ENCODE data around the gene CCDC27. TPM values are rescaled to one million over a fixed set of nuclear protein-coding genes. Genes with fewer than 3 reads are reported as not detected.
A peak's percentile ranks its signal among the peaks of the same experiment; 100 is the strongest.

The CCDC27 gene
- total RNA-seq, 6 experiments from 2014 or later = not detected

DNA sequence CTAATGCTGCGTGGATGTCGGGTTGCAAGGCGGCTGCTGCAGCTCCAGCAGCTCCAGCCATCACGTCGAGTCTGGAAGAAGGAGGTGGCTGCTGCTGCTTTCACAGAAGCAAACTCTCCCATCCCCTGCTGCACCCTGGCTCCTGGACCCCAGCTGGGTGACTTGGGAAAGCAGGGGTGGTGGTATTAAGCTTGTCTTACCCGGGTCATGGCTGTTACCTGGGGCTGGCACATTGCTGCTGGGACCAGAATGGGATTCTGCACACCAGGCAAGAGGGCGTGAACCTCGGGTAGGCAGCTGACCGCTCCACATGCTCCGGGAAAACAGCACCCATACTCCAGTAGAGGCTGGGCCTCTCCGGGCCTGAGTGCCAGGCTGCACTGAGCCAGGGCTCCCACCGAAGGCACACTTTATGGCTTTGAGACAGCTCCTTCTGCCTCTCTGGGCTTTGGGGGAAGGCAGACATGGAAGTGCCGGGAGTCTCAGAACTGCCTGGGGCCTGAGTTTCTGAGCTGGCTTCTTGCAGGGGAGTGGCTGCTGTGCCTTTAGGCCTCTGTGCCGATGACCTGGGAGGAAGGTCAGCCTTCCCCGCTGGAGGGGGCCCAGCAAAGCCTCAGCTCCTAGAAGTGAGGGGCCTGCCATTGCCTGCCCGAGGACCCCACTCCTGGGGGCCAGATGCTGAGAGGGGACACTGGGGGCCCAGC is 21.5 kb downstream of the CCDC27 start:
- DNase-seq = peak in 1 of 3 donors; percentile 46
- ATAC-seq = no peak
- no peaks in the 10 kb centered on the region for H3K9me3 ChIP-seq
- peaks cover 0 to 1% (median 0%) of the 10 kb centered on the region in 4 donors for H3K36me3 ChIP-seq
- no peaks in the 10 kb centered on the region for H3K27me3 ChIP-seq
- peaks cover 0 to 33% (median 12%) of the 10 kb centered on the region in 4 donors for H3K4me1 ChIP-seq
- no peak for TF ChIP-seq POLR2A (IDR thresholded peaks at IDR 0.05)
- TF ChIP-seq, protein P1, sequence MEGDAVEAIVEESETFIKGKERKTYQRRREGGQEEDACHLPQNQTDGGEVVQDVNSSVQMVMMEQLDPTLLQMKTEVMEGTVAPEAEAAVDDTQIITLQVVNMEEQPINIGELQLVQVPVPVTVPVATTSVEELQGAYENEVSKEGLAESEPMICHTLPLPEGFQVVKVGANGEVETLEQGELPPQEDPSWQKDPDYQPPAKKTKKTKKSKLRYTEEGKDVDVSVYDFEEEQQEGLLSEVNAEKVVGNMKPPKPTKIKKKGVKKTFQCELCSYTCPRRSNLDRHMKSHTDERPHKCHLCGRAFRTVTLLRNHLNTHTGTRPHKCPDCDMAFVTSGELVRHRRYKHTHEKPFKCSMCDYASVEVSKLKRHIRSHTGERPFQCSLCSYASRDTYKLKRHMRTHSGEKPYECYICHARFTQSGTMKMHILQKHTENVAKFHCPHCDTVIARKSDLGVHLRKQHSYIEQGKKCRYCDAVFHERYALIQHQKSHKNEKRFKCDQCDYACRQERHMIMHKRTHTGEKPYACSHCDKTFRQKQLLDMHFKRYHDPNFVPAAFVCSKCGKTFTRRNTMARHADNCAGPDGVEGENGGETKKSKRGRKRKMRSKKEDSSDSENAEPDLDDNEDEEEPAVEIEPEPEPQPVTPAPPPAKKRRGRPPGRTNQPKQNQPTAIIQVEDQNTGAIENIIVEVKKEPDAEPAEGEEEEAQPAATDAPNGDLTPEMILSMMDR (IDR thresholded peaks at IDR 0.05) = no peak
- H3K27ac ChIP-seq = no peak overlapping the region
- no CpG with 5 or more reads among the region's 16 CpGs for WGBS (ENCODE audit: insufficient coverage, low coverage, low lambda C conversion rate, missing lambda C conversion rate)
- intact Hi-C loops (cut with DNase I) = no loop called here
- H3K4me3 ChIP-seq = peak overlapping the region in 1 of 3 donors; percentile 74

DNA sequence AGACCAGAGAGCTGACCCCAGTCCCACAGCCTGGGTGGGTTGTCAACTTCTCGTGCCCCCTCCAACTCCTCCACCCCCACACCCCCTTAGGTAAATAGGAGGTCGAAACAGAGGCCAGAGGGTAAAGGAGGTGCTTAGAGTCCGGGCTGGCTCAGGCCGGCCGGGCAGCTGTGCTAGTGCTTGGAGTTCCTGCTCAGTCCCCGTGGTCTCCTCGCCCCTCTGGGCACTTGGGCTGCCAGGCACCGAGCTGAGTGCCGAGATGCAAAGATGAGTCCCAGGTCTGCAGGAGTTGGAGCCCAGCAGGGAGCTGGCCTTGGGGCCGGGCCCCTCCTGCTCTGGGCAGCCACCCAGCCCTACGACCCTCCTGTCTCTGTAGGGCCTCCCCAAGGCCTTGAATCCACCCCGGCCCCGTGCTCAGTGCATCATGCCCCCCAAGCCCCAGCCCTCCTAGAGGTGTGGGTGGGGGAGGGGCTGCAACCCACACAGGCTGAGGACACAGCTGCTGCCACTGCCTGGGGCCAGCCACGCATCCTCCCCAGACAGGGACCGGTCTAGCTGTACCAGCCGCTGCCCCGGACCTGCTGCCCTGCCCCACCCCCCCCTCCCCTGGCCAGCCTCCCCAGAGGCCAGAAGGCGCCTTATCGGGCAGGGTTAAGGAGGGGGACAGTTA is 22.2 kb downstream of the CCDC27 start:
- 63% methylated on average over 6 of the region's 19 CpGs for WGBS (ENCODE audit: insufficient coverage, low coverage, low lambda C conversion rate, missing lambda C conversion rate)

DNA sequence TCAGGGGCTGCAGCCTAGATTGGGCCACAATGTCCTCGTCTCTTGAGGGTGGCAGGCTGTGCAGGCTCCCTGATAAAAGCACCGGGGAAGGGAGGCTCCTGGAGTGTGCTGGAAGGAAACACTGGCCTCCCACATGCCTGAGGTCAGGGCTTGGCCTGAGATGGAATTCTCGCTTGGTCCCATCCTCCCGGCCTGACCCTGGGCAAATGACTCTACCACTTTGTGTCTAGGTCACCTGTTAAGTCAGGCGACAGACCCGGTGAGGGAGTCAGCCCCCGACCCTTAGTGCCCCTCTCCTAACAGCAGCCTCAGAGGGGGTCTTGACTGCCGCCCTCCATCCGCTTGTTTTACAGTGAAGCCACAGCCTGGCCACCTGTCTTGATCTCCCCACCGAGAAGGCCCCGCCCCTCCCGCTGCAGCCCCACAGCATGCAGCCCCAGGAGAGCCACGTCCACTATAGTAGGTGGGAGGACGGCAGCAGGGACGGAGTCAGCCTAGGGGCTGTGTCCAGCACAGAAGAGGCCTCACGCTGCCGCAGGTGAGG is 22.8 kb downstream of the CCDC27 start:
- 13% methylated on average over 3 of the region's 17 CpGs for WGBS (ENCODE audit: insufficient coverage, low coverage, low lambda C conversion rate, missing lambda C conversion rate)
- TF ChIP-seq, protein P1 (IDR thresholded peaks at IDR 0.05) = no peak
- TF ChIP-seq POLR2A (IDR thresholded peaks at IDR 0.05) = no peak
- H3K27me3 ChIP-seq = no peaks in the 10 kb centered on the region
- H3K9me3 ChIP-seq = no peaks in the 10 kb centered on the region
- intact Hi-C loops (cut with DNase I) = no loop called here
- peaks cover 0 to 12% (median 2%) of the 10 kb centered on the region in 4 donors for H3K36me3 ChIP-seq
- no peak overlapping the region for H3K27ac ChIP-seq
- no peak overlapping the region for H3K4me3 ChIP-seq
- ATAC-seq (no peak), DNase-seq (peak in 1 of 3 donors; percentile 45)
- H3K4me1 ChIP-seq = peaks cover 0 to 33% (median 12%) of the 10 kb centered on the region in 4 donors

More for the DNA sequence above, 22.2 kb downstream of the CCDC27 start:
- Histone ChIP-seq H3K27me3 (no peaks in the 10 kb centered on the region), H3K4me1 (peaks cover 0 to 33% (median 12%) of the 10 kb centered on the region in 4 donors), H3K27ac (no peak overlapping the region), H3K9me3 (no peaks in the 10 kb centered on the region), H3K36me3 (peaks cover 0 to 6% (median 0%) of the 10 kb centered on the region in 4 donors), H3K4me3 (no peak overlapping the region)
- peak in 1 of 3 donors; percentile 48 for DNase-seq
- no peak for ATAC-seq
- intact Hi-C loops (cut with DNase I) = no loop called here
- TF ChIP-seq POLR2A (IDR thresholded peaks at IDR 0.05) = no peak

DNA sequence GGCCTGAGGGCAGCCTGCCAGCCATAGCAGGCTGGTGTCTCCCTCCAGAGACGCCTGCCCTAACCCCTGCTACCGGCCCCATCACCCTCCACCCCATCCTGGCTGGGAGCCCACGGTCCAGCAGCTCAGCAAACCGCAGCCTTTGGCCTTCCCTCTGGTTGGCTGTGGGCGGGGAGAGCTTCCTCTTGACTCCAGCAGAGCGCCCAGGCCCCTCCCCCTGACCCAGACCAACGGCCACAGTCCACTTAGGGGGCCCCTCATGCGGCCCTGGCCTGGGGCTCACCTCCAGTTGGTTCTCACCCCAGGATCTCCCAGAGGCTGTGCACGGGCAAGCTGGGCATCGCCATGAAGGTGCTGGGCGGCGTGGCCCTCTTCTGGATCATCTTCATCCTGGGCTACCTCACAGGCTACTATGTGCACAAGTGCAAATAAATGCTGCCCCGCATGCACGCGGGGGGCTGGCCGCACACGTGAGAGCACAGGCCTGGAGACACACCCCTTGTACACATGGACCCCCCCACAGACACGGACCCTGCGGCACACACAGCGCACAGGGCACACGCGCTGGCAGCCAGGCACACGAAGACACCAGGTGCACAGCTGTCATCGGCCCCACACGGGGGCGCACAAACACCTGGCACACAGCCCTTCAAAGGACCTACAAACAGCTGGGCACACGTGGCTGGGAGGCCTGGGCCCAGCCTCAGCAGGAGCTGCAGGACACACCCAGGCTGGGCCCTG is 23.4 kb downstream of the CCDC27 start:
- H3K4me3 ChIP-seq = no peak overlapping the region
- DNase-seq = peak; percentile 84 to 91 (median 89)
- 0% methylated on average over 15 of the region's 27 CpGs for WGBS (ENCODE audit: insufficient coverage, low coverage, low lambda C conversion rate, missing lambda C conversion rate)
- intact Hi-C loops (cut with DNase I) = no loop called here
- H3K36me3 ChIP-seq = peaks cover 0 to 18% (median 3%) of the 10 kb centered on the region in 4 donors
- H3K9me3 ChIP-seq = no peaks in the 10 kb centered on the region
- TF ChIP-seq, protein P1 (IDR thresholded peaks at IDR 0.05) = peak; percentile 38 to 63 (median 52)
- no peak for TF ChIP-seq POLR2A (IDR thresholded peaks at IDR 0.05)
- ATAC-seq = peak; percentile 67 to 76 (median 72)
- no peak overlapping the region for H3K27ac ChIP-seq
- H3K27me3 ChIP-seq = no peaks in the 10 kb centered on the region
- H3K4me1 ChIP-seq = peaks cover 0 to 33% (median 12%) of the 10 kb centered on the region in 4 donors

All from right lobe of liver (tissue), 6 donors.